GM19395 (cell line): Measurements from ENCODE around the gene C5.
A peak's percentile ranks its signal among the peaks of the same experiment; 100 is the strongest.

Experiments used
- ATAC-seq: cut with Tn5 transposase; IDR thresholded peaks from one replicate; pipeline ENCODE4 v1.9.1; 2021; ENCODE audit warnings: mild to moderate bottlenecking, moderate library complexity; ENCODE audit not compliant: unreplicated experiment

The C5 gene

DNA sequence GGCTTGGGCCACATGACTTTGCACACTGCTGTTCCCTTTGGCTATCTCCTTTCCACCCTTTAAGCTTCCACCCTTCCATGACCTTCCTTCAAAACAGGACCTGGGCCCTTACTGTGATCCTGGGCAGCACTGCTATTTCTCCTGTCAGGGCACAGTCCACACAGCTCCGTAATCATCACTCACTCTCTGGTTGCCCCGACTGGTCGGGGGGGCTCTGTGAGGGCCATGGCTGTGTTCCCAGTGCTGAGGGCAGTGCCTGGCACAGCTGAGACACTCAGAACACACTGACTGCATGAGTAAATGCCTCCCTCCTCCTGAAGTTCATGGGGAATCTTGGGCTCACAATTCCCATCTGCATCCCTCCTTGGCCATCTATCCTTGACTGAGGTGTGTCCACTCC lies 135.7 kb downstream of the C5 start:
- ATAC-seq = no peak

DNA sequence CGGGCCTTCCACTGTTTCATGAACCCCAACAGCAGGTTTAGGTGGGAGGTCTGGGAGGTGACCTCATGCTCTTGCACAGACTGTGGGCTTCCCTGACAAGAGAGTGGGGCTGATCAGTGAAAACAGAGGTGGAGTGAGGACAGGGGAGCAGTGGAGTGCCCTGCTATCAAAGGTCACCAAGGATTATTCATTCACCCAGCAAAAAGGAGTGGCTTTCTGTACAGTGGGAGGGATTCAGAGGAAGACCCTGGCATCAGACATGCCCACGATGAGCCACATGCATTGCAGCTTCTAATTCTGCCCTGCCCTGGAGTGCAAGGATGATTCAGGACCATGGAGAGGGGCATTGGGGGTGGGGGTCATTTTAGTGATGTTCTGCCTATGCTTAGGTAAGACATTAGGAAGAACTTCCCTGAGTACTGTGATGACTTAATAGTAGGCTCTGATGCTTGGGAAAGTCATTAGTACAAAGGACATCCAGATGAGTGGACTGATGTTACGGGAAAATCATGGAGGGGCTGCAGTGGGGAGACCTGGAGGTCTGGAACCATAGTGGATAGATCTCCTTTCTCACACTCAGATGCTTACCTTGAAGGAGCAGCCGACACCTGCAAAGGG lies 136.3 kb downstream of the C5 start:
- ATAC-seq = no peak

DNA sequence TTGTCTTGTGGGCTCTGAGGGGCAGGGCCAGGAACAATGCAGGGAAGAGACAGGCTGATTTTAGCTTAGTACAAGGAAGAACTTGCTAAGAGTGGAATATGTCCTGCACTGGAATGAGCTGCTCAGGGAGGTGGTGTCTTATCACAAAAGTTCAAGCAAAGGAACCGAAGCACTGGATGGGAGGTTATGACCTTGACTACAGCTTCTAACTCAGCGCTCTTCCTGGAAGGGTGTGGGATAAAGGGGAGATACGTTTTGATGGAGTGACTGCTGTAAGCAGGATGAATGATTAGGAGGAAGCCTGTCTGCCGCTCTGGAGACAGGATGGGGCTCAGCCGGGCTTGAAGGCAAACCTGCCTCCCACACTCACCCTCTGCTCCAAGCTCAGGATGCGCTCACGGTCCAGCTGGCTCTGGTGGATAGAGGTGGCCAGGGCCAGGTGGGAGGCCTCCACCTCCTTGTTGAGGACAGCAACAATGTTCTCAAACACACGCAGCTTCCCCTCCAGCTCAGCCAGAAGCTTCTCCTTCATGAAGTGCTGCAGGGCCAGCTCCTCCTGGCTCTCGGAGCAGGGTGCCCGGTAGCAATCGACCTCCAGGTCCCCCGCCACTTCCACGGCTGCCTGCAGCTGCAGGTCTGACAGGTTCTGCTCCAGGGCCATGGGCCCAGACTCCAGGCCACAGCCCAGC lies 137.0 kb downstream of the C5 start:
- ATAC-seq = no peak

DNA sequence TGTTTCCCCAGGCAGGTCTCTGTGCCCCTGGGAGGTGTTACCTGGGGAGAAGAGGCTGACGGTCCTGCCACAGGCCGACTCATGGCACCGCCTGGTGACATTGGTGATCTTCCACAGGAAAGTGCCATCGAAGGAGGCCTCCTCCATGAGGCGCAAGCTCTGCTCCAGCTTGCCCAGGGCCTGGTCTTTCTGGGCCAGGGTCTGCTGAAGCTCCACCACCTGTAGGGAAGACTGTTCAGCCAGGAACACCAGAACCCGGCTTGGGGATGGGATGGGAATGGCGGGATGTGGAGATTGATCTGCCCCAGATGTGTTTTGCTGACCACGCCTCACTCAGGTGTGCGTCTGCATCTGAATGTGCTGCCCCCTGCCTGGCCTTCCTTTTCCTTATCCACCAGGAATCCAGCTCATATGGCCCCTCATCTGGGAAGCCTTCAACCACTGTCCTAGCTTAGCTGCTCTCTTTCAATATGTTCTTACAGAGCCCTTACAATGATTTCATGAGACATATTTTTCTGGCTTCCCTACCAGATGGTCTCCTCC lies 138.7 kb downstream of the C5 start:
- no peak for ATAC-seq

DNA sequence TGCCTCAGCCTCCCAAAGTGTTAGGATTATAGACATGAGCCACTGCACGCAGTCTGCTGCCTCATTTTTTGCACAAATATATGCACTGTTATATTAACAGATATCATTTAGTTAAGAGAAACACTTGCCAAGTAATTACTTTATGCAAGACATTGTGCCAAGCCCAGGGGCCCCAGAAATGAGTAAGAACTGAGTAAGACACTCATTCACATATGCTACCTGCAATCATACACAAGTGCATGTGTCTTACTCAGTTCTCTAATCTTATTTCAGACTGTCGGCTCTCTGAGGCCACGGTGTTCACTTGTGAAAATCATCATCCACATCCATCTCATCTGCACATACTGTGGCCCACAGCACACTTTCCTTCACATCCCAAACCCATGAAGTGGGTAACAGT lies 139.4 kb downstream of the C5 start:
- ATAC-seq = no peak

DNA sequence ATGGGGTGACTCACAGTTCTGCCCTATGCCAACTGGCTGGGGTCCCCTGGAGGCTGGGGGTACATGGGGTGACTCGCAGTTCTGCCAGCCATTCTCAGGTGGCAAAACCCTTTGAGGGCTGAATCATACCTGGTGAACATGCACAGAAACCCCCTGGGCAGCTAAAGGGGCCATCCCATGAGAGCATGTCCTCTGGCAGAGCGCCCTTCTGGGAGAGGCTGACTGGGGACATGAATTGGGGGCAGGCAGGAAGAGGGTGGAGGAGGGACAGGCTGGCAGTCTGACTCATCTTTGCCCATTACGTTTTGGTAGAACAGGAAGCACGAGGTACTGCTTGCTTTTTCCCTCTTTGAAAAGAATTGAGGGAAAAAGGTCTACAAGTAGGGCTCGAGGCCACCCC lies 140.2 kb downstream of the C5 start:
- ATAC-seq = no peak

DNA sequence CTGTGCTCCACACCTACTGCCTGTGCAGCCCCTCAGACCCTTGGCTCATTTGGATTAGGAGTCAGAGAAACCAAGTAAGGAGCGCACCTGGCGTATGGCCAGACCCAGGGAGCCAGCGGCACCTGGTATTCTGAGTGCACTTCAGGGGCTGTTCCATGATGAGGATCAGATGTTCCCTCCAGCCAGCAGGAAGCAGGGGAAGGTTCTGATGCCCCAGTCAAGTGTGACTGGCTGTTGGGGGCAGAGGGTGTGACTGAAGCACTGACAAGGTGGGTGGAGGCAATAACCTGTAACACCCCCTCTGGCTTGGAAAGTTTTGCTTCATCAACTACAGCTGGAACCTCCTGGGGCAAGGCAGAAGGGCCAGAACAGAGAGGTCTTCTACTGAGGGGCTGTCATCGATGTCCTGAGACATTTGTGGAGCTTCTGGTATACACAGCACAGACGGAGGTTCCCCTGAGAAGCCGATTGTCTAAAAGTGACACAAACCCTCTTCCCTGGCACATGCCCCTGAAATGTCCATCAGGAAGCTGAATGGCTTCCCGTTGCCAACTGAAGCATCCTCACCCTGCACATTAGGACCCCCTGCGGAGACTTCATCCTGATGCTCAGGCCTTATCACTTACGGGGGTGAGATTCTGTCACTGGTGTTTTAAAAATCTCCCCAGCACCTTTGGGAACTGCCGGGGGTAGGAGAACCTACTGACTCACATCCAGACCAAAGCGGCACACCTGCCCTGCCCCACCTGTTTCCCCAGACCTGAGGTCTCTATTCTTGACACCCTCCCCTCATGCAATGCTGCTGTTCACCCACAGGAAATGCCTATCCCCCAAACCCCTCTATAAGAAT lies 144.5 kb downstream of the C5 start:
- peak; percentile 46 for ATAC-seq

DNA sequence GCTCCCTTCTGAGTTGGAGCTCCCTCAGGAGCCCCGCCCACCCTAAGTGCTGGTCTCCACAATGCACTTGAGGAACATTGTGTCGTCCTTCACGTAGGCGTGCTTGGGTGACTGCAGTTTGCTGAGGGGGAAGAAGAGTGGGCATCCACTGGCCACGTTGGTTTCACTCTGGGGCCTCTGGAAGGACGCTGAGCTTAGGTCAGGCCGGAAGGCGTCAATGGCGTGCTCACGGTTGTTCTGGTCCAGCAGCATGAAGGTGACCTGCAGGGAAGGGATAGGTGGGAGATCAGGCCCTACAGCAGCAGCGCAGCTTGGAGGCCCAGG lies 145.1 kb downstream of the C5 start:
- no peak for ATAC-seq

DNA sequence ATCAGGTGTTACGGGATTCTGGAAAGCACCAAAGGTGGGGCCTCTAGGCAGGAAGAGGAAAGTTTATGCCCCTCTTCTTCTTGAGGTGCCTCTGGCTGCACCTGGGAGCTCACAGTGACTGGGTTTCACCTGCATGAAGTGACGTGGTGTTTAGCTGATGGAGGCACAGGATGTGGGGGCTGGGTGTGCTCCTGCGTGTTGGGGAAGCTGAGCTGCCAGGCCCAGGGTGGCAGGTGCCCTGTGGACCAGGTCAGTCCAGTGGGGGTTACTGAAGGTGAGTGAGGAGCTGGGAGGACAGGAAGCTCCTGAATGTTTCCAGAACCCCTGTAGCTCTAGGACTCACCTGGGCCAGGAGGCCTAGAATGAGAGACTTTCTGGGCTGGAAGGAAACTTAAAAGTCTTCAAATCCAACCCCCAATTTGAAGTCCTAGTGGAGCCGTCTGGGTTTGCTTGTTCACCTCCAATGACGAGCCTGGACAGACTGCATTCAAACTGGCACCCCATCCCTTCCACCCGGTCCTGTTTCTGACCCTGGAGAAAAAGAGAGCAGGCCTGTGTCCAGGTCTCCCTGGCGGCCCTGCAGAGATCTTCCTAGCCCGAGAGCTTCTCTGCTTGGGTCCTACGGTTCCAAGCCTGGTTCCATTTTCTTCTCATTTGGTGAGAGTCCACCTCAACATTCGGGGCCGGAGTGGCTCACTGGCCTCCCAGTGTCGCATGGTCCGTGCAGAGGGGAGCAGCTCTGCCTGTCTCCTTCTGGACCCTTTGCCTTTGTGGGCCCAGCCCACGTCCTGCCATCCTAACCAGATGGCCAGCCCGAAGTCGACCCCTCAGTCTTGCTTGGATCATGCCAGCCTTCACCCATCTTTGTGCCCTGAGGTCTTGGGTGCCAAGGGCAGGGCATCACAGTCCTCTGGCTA lies 145.8 kb downstream of the C5 start:
- no peak for ATAC-seq

DNA sequence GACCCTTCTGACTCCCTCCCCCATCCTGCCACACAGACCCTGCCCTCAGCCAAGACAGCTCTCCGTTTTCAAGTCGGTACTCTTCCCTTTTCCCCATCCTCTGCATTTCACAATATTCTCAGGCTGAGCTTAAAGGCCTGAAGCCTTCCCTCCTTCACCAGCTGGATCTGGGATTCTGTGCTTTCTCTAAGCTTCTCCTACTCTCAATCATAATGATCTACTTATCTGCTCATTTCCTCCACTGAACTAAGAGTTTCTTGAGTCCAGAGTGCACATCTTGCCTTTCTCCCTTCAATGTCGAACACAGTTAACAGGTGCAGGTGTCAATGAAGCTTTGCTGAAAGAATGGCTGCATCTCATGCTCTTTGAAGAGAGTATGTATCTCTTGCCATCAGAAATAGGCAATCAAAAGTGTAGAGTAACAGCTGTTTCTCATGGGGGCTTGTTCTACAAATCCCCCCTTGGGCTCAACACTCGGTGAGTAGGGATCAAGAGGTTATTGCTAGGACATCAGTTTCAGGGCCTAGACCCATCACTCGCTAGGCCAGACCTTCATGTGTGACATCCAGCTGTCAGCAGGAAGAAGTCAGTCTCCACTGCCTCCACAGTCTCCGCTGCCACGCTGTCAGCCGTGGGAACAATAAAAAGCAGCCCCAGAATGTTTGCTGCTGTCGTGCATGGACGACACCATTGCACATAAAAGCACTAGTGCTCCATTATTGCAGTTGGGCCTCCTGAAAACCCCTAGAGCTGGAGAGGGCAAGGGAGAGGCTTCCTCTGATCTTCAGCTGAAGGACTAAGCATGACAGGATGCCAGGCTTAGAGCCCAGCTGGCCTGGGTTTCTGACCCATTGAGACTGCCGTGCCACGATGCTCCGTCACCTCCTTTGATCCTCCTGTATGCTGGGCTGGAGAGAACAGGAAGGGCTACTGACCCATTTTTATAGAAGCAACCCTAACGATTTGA lies 147.2 kb downstream of the C5 start:
- no peak for ATAC-seq
